Mesothelial cell of epicardium (in vitro differentiated cells): ENCODE measurements around the gene MRC2. TPM values are rescaled to one million over a fixed set of nuclear protein-coding genes. Genes with fewer than 3 reads are reported as not detected.

Experiments
- DNase-seq, 2 experiments: peaks; one replicate each; pipeline ENCODE4 v3.0.0; 2021; ENCODE audit warnings: low spot score in 2 of 2; ENCODE audit not compliant: unreplicated experiment in 2 of 2
- H3K27ac Mint-ChIP-seq: 2 replicates; pipeline ENCODE4 v1.8.0; 2021; ENCODE audit warnings: mixed read lengths
- H3K27me3 Mint-ChIP-seq: 2 replicates; pipeline ENCODE4 v1.8.0; 2021; ENCODE audit warnings: low read depth, mixed read lengths
- H3K36me3 Mint-ChIP-seq: 2 replicates; pipeline ENCODE4 v1.8.0; 2021; ENCODE audit warnings: mixed read lengths
- H3K4me1 Mint-ChIP-seq: 2 replicates; pipeline ENCODE4 v1.8.0; 2021; ENCODE audit warnings: mixed read lengths
- H3K4me3 Mint-ChIP-seq: 2 replicates; pipeline ENCODE4 v1.8.0; 2021; ENCODE audit warnings: mild to moderate bottlenecking, moderate library complexity, mixed read lengths
- H3K9me3 Mint-ChIP-seq: 2 replicates; pipeline ENCODE4 v1.8.0; 2021; ENCODE audit warnings: mixed read lengths
- total RNA-seq: library from RNA; stranded (reverse); gene quantifications from 3 replicates; pipeline ENCODE4 v1.2.1, GENCODE V29; 2021
- TF ChIP-seq, protein P1 (sequence below): fragments of 200-600 bp; sonication (generic); IDR thresholded peaks from one replicate; pipeline ENCODE4 v1.5.0; 2021; ENCODE audit warnings: antibody characterized with exemption; ENCODE audit not compliant: unreplicated experiment

The MRC2 gene
- total RNA-seq, 1 donor from 2014 or later: 120 TPM

DNA sequence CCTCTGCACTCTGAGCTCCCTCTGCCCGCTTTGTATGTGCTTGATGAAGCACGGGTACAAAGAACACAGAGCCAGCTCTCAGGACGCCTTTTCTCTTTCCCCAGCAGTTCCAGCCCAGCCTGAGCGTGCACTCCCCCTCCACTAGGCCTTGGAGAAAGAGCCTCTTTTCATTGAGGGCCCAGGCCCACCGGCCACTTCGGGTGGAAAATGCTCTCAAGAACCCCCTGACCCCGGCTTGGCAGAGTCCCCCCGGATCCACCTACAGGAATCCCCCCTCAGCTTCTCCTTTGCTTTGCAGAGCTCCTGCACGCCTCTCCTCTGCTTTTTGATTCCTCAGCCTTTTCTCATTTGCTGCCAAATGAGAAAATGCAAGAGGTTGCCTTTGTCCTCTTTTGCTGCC lies 30.2 kb downstream of the MRC2 start:
- H3K36me3 Mint-ChIP-seq: peaks cover 13% of the 10 kb centered on the region
- no peaks in the 10 kb centered on the region for H3K27me3 Mint-ChIP-seq
- H3K4me1 Mint-ChIP-seq: peaks cover 26% of the 10 kb centered on the region
- peak overlapping the region; percentile 71 for H3K27ac Mint-ChIP-seq
- no peak for DNase-seq
- peaks cover 16% of the 10 kb centered on the region for H3K9me3 Mint-ChIP-seq
- TF ChIP-seq, protein P1, sequence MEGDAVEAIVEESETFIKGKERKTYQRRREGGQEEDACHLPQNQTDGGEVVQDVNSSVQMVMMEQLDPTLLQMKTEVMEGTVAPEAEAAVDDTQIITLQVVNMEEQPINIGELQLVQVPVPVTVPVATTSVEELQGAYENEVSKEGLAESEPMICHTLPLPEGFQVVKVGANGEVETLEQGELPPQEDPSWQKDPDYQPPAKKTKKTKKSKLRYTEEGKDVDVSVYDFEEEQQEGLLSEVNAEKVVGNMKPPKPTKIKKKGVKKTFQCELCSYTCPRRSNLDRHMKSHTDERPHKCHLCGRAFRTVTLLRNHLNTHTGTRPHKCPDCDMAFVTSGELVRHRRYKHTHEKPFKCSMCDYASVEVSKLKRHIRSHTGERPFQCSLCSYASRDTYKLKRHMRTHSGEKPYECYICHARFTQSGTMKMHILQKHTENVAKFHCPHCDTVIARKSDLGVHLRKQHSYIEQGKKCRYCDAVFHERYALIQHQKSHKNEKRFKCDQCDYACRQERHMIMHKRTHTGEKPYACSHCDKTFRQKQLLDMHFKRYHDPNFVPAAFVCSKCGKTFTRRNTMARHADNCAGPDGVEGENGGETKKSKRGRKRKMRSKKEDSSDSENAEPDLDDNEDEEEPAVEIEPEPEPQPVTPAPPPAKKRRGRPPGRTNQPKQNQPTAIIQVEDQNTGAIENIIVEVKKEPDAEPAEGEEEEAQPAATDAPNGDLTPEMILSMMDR: no peak
- no peak overlapping the region for H3K4me3 Mint-ChIP-seq

DNA sequence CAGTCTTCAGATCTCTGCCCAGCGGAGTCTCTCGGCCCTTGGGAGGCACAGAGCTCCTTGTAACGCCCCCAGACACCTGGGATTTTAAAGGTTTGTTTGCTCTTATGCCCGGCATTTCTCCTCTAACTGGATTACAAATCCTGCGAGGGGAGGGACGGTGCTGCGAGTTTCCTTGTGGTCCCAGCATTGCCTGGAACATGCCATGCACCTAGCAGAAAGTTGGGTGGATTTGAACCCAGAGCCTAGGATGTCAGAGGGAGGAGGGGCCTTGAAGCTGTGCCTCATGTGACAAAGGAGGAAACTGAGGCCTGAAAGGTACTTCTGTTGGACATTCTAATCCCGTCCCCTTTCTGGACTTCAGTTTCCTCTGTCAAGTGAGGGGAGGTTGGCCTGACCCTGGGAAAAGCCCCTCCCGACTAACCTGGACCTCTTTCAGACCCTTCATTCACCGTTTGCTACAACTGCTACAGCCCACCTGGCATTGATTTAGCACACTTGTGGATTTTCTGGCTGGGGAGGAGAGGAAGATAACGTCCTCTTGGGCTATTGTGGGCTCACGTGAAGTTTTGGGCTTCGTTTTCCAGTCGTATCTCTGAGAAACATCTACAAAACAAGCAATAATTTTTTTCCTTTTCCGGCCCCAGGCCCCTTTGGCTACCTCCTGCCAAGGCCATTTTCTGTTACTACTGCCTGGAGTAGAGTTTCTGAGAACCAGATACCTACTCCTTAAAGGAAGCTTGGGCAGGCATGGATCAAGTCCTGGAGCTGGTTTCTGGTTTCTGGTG lies 30.9 kb downstream of the MRC2 start:
- TF ChIP-seq, protein P1: no peak
- DNase-seq: no peak
- Mint-ChIP-seq H3K36me3 (peaks cover 13% of the 10 kb centered on the region), H3K9me3 (peaks cover 16% of the 10 kb centered on the region), H3K4me3 (no peak overlapping the region), H3K4me1 (peaks cover 21% of the 10 kb centered on the region), H3K27ac (peak overlapping the region; percentile 71), H3K27me3 (no peaks in the 10 kb centered on the region)

DNA sequence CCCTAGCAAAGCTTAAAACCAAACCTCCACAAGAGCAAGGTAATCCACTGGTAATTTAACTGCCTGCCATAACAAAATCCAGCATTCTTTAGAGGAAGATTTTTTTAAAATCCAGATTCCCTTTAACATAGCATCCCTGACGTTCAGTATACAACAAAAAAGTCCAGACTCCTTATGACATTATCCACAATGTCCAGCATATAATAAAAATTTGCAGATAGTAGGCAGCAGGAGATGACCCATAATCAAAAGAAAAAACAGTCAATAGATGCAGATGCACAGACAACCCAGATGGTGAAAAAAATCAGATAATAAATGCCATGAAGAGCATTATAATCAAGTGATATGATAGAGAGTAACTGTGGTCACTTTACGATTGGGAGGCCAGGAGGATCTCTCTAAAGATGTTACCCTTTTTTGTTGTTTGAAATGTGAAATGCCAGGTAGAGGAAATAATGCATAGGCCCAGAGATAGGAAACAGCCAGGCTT lies 33.2 kb downstream of the MRC2 start:
- H3K9me3 Mint-ChIP-seq: peaks cover 16% of the 10 kb centered on the region
- no peak overlapping the region for H3K27ac Mint-ChIP-seq
- H3K4me1 Mint-ChIP-seq: peaks cover 11% of the 10 kb centered on the region
- H3K4me3 Mint-ChIP-seq: no peak overlapping the region
- no peak for DNase-seq
- TF ChIP-seq, protein P1: no peak
- H3K36me3 Mint-ChIP-seq: peaks cover 16% of the 10 kb centered on the region
- no peaks in the 10 kb centered on the region for H3K27me3 Mint-ChIP-seq

DNA sequence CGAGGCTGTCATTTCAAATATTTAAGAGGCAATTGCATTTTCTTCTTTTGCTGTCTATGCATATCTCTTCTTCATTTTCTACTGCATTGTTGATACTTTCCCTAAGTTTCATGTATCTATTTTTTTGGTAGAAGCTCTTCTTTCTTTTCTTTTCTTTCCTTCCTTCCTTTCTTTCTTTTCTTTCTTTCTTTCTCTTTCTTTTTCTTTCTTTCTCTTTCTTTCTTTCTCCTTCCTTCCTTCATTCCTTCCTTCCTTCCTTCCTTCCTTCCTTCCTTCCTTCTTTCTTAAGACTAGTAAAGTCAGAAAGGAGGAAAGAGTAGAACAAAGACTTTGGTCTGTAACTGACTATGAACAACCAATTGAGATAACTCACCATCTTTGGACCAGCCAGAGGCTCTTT lies 33.9 kb downstream of the MRC2 start:
- peaks cover 16% of the 10 kb centered on the region for H3K9me3 Mint-ChIP-seq

DNA sequence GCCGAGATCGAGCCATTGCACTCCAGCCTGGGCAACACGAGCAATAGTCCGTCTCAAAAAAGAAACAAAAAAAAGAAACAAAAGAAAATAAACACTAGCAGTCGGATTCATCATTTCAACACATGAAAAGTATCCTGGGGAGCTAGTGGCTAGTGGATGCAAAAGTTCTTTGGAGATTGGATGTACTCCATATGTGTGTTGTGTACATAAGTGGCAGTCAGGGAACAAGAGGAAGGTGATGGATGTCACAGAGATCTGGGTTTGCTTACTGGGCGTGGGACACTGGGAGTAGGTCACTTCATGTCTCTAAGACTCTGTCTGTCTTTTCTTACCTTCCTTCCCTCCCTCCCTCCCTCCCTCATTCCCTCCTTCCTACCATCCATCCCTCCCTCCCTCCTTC lies 35.4 kb downstream of the MRC2 start:
- Mint-ChIP-seq H3K27ac (no peak overlapping the region), H3K9me3 (peaks cover 16% of the 10 kb centered on the region), H3K4me3 (no peak overlapping the region), H3K4me1 (peaks cover 7% of the 10 kb centered on the region), H3K36me3 (peaks cover 16% of the 10 kb centered on the region), H3K27me3 (no peaks in the 10 kb centered on the region)
- TF ChIP-seq, protein P1: no peak
- no peak for DNase-seq

More for the DNA sequence above, 33.9 kb downstream of the MRC2 start:
- Mint-ChIP-seq H3K36me3 (peaks cover 16% of the 10 kb centered on the region), H3K27me3 (no peaks in the 10 kb centered on the region), H3K27ac (no peak overlapping the region), H3K4me3 (no peak overlapping the region), H3K4me1 (peaks cover 11% of the 10 kb centered on the region)
- DNase-seq: no peak
- TF ChIP-seq, protein P1: no peak
